Measurements from ENCODE around the gene SFTA2.
A peak's percentile ranks its signal among the peaks of the same experiment; 100 is the strongest.

The SFTA2 gene

GRCh38 chr6:30889921-30890645 lies 41.9 kb downstream of the SFTA2 start:
- no peak for DNase-seq (ENCODE audit: low spot score)

GRCh38 chr6:30889496-30889885 lies 42.5 kb downstream of the SFTA2 start:
- DNase-seq (ENCODE audit: low spot score) = no peak

GRCh38 chr6:30888816-30889495 lies 43.0 kb downstream of the SFTA2 start:
- DNase-seq (ENCODE audit: low spot score) = no peak

GRCh38 chr6:30887901-30888815 lies 43.8 kb downstream of the SFTA2 start:
- no peak for DNase-seq (ENCODE audit: low spot score)

GRCh38 chr6:30886897-30887255 lies 45.1 kb downstream of the SFTA2 start:
- no peak for DNase-seq (ENCODE audit: low spot score)

- DNase-seq (ENCODE audit: low spot score) = peak; percentile 62
Observed at GRCh38 chr6:30885999-30886896, 45.7 kb downstream of the SFTA2 start.

GRCh38 chr6:30885481-30885998 lies 46.4 kb downstream of the SFTA2 start:
- no peak for DNase-seq (ENCODE audit: low spot score)

GRCh38 chr6:30884521-30885480 lies 47.2 kb downstream of the SFTA2 start:
- no peak for DNase-seq (ENCODE audit: low spot score)

- peak; percentile 60 for DNase-seq (ENCODE audit: low spot score)
Observed at GRCh38 chr6:30883685-30884520, 48.1 kb downstream of the SFTA2 start, which contains the start of gene DDR1. Gene DDR1 (plus strand): TSS chr6:30884519. CDS start chr6:30888730, 4,211 bp downstream.

GRCh38 chr6:30882759-30883684 lies 48.9 kb downstream of the SFTA2 start:
- DNase-seq (ENCODE audit: low spot score) = no peak

- DNase-seq (ENCODE audit: low spot score) = no peak
Observed at GRCh38 chr6:30882204-30882758, 49.7 kb downstream of the SFTA2 start.

- no peak for DNase-seq (ENCODE audit: low spot score)
Observed at GRCh38 chr6:30881392-30882203, 50.4 kb downstream of the SFTA2 start.

All from HuH-7.5 (cell line).